GM13976 (cell line): ENCODE results near the gene MRPS6.

Experiments used
- DNase-seq: peaks from one replicate; pipeline ENCODE4 v3.0.0; 2012; ENCODE audit warnings: low spot score
- in situ Hi-C: fragments of 300-500 bp; cut with MboI; formaldehyde crosslinking; loops from one replicate; pipeline ENCODE4 v1.12.0; 2022; ENCODE audit warnings: low sequenced_read_pairs, mixed read lengths, inconsistent platforms; ENCODE audit not compliant: unreplicated experiment
- TF ChIP-seq, protein P1 (sequence below): IDR thresholded peaks from 2 replicates; pipeline ENCODE4 v1.5.1; 2012; ENCODE audit warnings: borderline replicate concordance, mild to moderate bottlenecking; ENCODE audit not compliant: insufficient read depth; ENCODE audit errors: extremely low read depth, missing control alignments, control extremely low read depth

The MRPS6 gene

DNA sequence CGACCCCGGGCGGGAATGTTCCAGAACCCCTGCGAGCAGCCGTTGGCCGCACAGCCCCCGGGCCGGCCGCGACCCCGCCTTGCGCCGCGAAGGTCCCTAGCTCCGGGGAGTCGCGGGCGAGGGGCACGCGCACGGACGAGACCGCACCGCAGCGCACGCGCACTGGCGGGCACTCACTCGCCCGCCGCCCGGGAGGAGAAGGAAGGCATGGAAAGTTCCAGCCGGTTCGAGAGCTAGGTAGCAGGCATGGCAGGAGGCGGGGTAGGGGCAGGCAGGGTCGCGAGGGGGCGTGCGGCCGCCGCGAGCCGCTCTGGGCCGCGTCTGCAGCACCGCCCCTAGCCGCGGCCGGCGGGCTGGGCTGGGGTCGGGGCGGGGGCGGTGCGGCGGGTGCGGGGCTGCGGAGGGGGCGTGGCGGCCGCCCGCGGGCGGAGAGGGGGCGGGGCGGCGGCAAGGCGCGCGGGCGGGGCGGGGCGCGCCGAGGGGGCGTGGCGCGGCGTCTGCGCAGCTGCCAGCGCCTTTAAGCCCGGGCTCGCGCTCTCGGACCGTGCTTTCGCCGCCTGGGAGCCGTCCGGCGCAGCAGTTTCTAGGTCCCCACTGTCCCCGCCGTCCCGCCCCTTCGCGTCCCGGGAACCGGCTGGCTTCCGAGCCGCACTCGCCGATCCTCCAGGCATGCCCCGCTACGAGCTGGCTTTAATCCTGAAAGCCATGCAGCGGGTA, at the start of gene MRPS6, which contains the start of gene SLC5A3:
MRPS6 (plus strand) TSS at position 547 of the 717 bp plus-strand sequence; CDS start at position 670, 123 bp downstream.
SLC5A3 (plus strand) TSS at position 547 of the 717 bp plus-strand sequence. CDS start 21,621 bp downstream, outside the sequence.
- DNase-seq, result peak; percentile 92
- in situ Hi-C loops, result no loop called here
- TF ChIP-seq, protein P1, sequence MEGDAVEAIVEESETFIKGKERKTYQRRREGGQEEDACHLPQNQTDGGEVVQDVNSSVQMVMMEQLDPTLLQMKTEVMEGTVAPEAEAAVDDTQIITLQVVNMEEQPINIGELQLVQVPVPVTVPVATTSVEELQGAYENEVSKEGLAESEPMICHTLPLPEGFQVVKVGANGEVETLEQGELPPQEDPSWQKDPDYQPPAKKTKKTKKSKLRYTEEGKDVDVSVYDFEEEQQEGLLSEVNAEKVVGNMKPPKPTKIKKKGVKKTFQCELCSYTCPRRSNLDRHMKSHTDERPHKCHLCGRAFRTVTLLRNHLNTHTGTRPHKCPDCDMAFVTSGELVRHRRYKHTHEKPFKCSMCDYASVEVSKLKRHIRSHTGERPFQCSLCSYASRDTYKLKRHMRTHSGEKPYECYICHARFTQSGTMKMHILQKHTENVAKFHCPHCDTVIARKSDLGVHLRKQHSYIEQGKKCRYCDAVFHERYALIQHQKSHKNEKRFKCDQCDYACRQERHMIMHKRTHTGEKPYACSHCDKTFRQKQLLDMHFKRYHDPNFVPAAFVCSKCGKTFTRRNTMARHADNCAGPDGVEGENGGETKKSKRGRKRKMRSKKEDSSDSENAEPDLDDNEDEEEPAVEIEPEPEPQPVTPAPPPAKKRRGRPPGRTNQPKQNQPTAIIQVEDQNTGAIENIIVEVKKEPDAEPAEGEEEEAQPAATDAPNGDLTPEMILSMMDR, result peak; percentile 13

GRCh38 chr21:34023691-34024373, 49.5 kb upstream of the MRPS6 start:
- DNase-seq, result no peak
- TF ChIP-seq, protein P1, result no peak
- in situ Hi-C loops, result no loop called here

- DNase-seq, result no peak
- TF ChIP-seq, protein P1, result no peak
- in situ Hi-C loops, result no loop called here
Measured at GRCh38 chr21:34024374-34024693, 49.0 kb upstream of the MRPS6 start.

GRCh38 chr21:34027721-34028461, 45.5 kb upstream of the MRPS6 start:
- DNase-seq, result no peak
- TF ChIP-seq, protein P1, result no peak
- in situ Hi-C loops, result no loop called here

- in situ Hi-C loops, result no loop called here
- TF ChIP-seq, protein P1, result no peak
- peak; percentile 57 for DNase-seq
Measured at GRCh38 chr21:34029743-34030528, 43.4 kb upstream of the MRPS6 start.
